Ecto neural progenitor cell (in vitro differentiated cells): ENCODE measurements around the gene SEMA6D.

ENCODE experiments used
- DNase-seq: peaks from one replicate; pipeline ENCODE4 v3.0.0-alpha.2; 2018; ENCODE audit warnings: low spot score

Gene SEMA6D

DNA sequence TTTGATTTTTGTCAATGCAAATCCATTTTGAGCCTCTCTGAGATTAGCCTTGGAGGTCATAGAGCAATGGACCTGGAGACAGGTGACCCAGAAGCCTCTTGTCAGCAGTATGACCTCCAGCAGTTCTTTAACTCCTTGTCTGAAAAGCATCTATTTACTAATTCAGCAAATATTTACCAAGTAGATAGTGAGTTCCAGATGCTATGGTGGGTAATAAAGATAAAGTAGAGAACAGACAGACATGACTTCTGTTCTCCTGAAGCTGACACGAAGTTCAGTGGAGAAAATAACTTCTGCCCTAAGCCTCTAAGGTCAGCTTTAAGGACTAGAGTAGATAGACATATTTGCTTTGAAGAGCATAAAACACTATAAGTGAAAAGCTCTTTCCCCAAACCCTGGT is 26.6 kb downstream of the SEMA6D start:
- no peak for DNase-seq

DNA sequence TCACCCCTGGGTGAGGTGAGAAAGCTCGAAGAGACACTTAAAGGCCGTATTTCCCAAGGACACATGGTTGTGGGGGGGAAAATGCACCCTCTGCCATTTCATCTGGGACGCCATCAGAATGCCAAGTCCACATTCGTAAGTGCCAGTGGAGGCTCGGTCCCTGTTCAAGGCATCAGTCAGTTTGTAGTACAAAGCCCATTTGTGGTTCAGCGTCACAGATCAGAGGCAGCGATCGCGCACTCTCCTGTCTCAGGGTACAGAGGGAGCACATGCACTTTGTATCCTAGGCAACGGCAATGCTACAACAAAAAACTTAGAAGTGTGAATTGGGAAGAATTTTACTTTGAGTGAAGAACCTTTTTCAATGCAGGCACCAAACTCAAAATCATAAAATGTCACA is 27.2 kb downstream of the SEMA6D start:
- DNase-seq, result no peak

DNA sequence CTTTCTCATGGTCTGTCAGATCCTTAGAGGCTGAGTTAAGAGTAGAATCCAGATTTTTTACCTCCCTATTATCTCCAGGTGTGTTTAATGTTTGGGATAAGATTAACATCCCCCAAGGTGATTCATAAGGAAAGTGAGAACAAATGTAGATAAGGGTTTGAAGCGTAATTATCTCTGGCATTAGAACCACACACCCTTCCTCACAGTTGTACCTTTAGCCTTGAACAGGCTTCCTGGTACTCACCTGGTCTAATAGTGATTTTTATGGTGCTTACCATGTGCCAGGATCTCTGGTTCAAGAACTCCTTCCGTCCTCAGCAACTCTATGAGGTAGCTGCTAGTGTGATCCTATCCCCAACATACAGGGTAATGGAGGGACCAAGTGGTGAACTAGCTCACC is 27.7 kb downstream of the SEMA6D start:
- no peak for DNase-seq

DNA sequence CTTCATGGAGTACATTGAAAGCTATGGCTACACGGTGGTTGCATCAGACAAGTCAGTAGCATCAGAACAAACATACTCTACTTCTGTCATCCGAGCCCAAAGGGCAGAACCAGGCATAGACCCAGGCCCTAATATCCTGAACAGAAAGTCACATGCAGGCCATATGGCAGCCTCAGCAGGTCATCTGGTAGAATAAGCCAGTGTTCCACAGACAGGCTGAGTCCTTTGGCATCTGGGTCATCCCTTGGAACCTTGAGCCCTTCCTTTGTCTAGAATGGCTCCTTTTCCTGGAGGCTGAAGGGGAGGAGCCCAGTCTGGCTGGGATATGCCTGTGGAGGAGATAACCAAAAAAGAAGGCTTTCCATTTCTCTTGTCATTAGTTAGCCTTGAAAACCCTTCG is 29.2 kb downstream of the SEMA6D start:
- DNase-seq, result no peak

DNA sequence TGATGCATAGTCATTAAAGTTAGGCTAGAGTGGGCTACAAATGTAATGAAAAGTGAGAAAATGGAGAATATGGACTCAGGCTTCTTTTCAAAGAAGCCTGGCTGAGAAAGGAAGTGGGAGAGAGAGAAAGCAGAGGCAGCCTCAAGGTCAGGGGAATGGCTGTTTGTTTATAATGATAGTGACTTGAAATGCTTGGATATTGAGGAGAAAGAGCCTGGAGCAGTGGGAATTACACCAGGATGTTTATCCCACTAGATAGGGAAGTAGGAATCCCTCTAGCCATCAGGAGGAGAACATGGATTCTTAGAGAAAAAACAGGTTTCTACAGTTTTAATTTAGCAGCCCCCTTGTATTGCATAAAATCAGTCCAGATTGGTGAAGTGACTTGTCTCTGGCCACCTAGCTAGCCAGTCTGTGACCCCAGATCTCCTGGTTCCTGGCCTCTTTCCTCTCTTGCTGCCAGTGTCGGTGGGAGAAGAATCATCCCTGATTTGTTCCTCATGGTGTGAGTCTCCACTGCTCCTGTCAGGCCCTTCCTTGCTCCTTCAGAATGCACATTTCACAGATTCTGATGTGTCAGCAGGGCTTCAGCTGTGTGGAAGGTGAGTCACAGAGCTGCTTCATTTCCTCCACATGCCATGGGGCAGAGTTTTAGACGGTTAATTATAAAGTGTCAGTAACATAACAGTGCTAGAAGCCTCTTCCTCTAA is 32.9 kb downstream of the SEMA6D start:
- no peak for DNase-seq

DNA sequence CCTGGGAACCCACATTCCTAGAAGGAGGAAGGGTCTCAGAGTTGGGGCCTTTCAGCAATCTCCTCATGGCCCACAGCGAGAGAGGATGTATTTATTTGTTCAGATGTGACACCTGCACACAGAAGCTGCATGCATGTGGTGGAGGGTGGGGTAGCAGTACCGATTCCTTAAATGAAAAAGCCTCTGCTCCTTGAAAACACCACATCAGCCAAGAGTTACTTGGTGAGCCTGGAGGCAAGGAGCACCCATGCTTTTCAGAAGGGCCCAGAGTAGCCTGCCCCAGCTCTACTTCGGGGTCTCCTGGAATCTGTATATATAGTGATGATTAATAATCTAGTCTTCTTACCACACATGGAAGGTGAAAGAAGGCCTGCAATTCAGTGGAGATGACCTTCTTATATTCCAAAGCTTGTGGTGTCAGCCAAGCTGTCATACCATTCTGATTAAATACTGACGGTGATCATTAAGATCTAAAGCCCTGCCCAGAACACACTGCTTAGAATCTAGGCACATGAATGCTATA is 33.5 kb downstream of the SEMA6D start:
- DNase-seq, result no peak

DNA sequence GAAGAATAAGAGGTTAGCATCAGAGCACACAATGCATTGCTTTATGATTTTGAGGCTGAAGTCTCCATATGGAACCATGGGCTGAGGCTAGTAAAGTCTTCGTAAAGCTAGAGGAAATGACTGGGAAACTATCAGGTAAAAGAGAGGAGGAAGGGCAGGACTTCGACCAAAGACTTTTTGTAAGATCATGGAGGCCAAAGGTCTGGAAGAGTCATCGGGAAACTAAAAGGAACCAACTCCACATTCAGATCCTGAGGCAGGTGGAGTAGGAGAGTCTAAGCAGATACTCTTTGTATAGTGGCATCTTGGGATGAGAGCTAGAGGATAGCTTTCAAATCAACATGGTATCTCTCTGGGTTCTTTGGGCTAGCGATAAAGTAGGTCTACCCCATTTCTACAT is 36.3 kb downstream of the SEMA6D start:
- no peak for DNase-seq

DNA sequence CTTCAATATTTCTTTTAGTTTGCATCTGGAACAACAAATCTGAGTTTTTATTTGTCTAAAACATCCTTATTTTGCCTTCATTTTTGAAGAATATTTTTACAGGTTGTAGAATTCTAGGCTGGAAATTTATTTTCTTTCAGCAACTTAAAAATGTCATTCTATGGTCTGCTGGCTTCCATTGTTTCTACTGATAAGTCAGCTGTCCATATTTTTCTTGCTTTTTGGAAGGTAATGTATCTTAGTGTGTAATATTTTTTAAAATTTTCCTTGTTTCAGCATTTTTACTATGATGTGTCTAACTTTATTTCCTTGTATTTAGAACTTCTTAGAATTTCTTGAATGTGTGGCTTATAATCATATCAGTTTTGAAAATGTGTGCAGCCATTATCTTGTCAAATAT is 37.0 kb downstream of the SEMA6D start:
- DNase-seq, result no peak

DNA sequence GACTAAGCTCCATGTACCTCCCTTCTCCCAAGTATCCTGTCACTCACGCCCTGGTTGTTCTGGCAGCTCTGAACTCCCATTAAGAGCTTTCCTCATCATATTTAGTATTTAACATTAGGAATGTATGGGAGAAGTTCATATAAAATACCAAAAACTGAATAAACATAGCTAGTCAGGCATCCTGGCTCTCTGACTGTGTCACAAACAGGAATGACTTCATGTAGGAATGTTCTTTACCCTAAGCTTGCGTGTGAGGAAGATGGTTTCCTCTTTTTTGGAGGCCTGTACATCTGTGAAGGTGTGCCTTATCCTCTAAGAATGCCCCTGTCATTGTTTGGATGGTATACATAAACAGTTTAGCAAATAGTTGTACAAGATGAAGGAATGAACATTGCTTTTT is 38.6 kb downstream of the SEMA6D start:
- no peak for DNase-seq

DNA sequence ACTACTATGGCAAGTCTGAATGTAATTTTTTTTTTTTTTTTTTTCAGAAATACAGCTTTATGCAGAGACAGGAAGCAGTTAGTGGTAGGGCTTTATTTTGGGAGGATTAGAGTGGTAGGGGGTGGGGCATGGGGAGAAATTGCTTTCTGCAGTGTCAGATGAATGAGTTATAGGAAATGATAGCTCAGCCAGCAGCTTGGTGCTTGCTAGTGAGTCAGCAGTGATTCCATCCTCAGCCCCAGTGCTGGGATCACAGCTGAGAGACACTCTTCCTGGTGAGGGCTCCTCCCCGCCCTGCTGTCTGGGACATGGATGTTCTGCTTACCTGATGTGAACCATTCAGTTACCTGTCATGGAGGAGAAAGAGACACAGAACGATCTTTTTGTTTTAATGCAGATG is 39.6 kb downstream of the SEMA6D start:
- DNase-seq, result no peak

DNA sequence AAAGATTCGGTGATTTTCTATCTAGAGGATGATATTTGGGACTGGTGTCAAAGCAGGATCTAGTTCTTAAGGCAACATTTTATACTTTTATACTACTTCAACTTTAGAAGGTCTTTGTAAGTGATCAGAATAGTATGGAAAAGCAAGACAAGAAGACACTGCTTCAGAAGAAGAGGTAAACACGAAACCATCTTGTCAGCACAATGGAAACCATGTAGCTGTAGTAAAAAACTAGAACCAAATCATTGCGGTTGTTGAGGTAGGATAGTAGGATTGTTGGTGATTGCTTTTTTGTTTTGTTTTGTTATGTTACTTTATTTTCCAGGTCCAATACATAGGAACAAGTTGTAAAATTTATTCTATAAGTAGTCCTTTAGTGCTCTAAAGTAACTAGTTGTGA is 40.0 kb downstream of the SEMA6D start:
- no peak for DNase-seq

DNA sequence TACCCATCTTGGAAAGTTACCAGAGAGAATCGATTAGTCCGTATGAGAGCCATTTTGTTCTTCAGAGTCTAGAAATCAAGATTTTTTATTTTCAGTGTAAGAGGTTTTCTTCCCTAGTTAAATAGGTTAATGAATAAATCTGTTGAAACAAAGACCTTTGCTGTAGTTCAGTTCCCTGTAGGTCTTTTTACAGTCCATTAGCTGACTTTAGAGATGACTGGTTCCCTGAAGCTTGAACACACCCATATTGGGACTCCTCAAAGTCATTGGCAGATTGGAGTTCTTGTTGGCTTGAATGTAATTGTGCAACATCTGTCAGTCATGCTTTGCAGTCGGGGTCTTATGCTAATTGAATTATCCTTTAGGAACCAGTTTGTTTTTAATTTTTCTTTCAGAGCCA is 45.3 kb downstream of the SEMA6D start:
- DNase-seq, result no peak

DNA sequence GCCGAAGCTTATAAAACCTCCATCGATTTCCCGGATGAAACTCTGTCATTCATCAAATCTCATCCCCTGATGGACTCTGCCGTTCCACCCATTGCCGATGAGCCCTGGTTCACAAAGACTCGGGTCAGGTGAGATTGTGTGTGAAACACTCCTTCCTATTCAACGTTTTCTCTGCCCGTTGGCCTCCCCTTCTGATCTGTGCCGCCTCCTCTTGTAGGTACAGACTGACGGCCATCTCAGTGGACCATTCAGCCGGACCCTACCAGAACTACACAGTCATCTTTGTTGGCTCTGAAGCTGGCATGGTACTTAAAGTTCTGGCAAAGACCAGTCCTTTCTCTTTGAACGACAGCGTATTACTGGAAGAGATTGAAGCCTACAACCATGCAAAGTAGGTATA is 47.4 kb downstream of the SEMA6D start:
- DNase-seq, result no peak

DNA sequence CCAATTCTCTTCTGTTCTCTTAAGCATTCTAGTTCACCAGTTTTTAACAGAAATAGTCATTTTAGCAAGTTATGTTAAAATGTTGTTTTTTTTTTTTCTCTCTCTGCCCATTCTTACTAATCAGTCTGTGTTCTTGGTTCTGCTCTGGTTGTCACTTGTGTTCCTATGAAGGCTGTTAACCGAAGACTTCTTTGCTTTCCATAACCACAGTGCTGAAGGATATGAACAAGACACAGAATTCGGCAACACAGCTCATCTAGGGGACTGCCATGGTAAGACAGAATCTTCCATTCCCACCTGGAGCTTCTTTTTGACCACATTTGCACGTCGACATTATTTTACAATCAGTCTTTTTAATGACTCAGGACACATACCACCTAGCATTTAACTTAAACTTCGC is 49.1 kb downstream of the SEMA6D start:
- DNase-seq, result no peak

DNA sequence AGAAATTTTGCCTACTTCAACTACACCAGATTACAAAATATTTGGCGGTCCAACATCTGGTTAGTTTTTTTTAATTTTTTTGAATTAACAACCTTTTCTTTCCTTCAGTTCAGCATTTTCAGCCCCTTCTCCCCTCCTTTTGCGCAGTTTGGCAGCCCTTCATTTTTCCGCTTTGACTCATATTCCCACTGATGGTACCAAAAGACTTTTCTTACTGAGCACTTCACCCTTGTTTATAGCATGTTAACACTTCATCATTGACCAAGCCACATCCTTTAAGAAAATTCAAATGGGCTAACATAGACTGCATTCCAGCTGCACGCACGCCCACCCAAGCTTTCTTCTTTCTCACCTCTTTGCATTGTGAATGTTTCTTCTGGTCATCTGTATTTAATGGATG is 49.7 kb downstream of the SEMA6D start:
- no peak for DNase-seq

DNA sequence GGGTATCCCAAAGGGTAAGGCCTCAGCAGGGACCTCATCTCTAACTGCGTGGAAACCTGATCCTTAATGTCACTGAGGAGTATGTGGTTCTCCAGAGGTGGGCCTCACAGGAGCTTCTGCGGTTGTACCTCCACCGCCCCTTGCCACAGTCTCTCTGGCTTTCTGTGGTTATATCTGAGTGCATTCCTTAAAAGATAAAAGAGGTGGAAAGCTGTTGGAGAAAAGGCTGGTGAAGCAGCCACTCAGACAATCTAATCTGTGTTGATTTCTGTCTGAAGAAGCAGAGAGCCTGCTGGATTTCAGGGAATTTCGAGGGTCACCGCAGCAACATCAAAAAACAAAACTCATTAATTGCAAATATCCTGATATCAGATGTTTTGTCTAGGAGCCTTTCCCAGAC is 51.4 kb downstream of the SEMA6D start:
- no peak for DNase-seq

DNA sequence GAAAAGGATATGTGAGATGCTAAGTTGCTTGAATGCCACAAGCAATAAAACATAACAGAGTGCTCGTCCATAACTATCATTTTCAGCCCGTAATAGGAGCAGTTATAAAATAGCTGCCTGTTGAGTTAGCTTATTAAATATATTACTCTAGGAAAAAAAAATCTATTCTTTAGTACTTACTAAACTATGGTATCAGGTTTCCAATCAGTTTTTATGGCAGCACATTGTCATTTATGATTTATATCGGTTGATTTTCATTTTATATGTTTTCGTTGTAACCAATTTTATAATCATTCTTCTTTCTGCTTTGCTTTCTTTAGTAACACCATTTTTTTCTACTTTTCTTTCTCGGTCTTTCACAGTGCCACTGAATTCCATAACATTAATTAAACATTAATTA is 51.9 kb downstream of the SEMA6D start:
- no peak for DNase-seq

DNA sequence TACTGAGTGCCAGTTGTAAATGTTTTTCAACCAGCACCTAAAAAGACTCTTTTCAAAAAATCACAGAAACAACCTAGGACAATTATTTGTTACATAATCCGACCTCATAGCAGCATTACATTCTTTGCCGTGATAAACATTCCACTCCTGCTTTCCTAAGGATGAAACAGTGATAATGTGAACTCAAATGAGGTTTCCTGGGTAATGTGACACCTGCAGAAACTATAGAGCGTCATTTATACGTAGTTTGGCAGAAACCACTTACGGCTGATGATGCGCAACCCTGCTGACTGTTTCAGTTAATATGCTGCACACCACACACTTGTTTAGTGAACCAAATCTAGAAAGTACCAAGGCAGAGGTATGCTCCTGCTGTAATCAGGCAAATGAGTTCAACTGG is 55.8 kb downstream of the SEMA6D start:
- no peak for DNase-seq

DNA sequence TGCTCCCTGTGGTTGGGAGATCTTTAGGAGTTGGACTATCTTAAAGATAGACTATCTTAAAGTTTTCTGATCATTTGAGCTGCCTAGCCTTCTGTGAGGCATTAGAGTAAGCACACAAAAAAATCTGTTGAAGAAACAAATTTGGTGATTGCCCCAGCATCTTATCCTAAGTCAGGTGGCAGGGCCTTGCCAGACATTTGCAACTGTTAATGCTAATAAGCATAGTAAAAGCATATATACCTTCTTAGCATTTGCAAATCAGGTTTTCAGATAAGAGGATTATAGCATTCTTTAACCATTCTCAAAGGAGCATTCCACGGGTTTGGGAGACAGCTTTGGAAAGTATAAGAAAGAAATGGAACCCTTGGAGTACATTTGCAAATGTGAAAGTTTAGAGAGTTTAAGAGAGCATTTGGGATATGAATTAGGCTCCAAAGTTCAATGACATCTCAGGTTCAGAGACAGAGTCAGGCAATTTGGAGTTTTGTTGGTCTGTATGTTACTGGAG is 61.0 kb downstream of the SEMA6D start:
- DNase-seq, result no peak

DNA sequence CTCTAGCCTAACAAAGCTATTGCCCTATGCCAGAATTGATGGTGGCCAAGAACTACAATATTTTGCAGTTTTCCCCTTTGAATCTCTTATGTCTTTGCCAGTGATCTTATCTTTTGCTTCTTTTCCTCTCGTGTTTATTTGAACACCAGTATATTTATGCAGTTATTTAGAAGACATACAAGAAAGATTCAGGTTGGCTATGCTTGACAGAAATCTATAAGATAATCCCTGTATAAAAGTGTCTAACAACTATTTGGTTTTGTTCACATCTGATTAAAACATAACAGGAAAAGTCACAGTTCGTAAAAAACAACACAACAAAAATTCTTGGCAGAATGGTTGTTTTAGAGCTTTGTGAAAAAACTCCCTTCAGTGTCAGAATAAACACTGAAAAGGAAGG is 63.7 kb downstream of the SEMA6D start:
- DNase-seq, result no peak

DNA sequence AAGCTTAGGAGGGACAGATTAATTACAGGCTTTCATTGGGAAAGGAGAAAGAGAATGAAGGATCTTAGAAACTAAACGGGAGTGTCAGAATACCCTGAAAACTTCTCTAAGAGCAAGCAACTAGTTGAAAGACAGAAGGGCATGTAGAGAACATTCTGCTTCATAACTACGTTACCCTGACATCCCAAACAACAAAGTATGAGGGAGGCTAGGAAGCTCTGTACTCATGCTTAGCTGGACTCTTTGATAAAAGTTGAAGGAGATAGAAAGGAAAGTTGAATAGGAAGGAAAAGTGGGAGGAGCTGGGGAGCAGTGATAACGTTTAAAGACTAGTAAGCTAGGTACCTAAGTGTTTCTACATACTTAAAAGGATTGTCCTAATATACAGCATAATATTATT is 64.2 kb downstream of the SEMA6D start:
- no peak for DNase-seq

DNA sequence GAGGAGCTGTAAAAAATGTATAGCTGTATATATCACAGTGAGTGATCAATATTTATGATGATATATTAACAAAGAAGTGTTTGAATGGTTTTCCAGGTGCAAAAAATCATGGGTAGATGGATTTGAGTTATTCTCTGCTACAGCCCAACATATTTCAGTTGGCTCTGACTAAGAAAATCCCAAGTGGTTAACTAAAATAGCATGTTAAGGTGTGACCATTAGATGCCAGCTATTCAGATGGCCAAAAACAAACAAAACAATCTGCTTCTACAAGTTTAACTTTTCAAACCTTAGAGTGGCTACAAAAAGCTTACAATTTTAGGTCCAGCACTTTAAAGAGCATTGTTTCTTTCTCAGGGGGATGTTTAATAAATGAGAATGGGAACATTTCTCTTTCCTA is 67.5 kb downstream of the SEMA6D start:
- no peak for DNase-seq

DNA sequence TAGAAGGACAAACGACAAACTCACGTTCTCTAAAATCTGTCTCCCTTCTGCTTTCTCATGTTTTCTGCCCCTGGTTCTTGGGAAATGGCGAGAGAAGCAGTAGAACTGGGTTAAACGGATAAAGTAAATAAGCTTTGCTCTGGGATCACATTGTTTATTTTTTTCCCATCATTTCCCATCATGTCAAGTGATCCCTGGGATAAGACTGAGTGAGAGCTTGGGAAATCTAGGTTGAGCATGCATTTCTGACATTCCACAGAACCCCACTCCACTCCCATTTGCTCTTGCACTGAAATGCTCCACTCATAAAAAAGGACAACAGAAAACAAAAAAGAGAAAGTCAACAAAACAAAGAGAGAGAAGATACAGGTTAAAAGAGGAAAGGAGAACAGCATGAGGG is 69.1 kb downstream of the SEMA6D start:
- DNase-seq, result no peak

DNA sequence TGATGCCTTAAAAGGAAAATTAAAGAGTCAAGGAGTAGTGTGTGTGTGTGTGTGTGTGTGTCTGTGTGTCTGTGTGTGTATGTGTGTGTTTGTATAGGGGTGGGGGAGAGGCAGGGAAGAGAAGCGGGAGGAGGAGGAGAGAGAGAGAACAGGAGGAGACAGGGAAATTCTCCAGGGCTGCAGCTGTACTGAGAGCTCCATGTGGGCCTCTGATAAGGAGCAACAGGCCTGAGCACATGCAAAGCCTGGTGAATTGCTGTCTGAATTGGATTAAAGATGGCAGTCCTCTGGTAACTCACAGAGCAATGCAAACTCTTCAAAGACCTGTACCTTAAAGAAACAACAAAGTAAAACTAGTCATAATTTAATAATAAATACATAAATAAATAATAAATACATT is 70.6 kb downstream of the SEMA6D start:
- no peak for DNase-seq
